Spleen (tissue), 11 donors: ENCODE data around the gene CBLN3. TPM values are rescaled to one million over a fixed set of nuclear protein-coding genes. Genes with fewer than 3 reads are reported as not detected.

Source experiments
- DNase-seq: peaks from one replicate; pipeline ENCODE4 v3.0.0-alpha.2; 2020
- H3K27ac ChIP-seq, 8 donors: fragments of 200-600 bp; sonication (generic) in 7 of 8; 1 replicate in 4 of 8; 2 replicates in 4 of 8; pipeline versions ENCODE4 v1.5.0 to v1.8.0; 2016 to 2021; ENCODE audit warnings: inconsistent platforms in 4 of 8, mild to moderate bottlenecking in 4 of 8, moderate library complexity in 1 of 8
- H3K27me3 ChIP-seq, 7 donors: fragments of 200-600 bp; sonication (generic) in 6 of 7; replicated peaks in 1 of 7; 1 replicate in 4 of 7; 2 replicates in 3 of 7; pipeline versions ENCODE4 v1.5.0 to v1.8.0; 2016 to 2021; ENCODE audit warnings: inconsistent platforms in 3 of 7, mild to moderate bottlenecking in 1 of 7
- H3K36me3 ChIP-seq, 6 donors: fragments of 200-600 bp; sonication (generic) in 5 of 6; 1 replicate in 4 of 6; 2 replicates in 2 of 6; pipeline versions ENCODE4 v1.5.0 to v1.8.0; 2016 to 2021; ENCODE audit warnings: inconsistent platforms in 2 of 6
- H3K4me1 ChIP-seq, 6 donors: fragments of 200-600 bp; sonication (generic) in 5 of 6; 1 replicate in 3 of 6; 2 replicates in 3 of 6; pipeline versions ENCODE4 v1.5.0 to v1.8.0; 2016 to 2021; ENCODE audit warnings: inconsistent platforms in 3 of 6
- H3K4me3 ChIP-seq, 8 donors: fragments of 200-600 bp; sonication (generic) in 7 of 8; 1 replicate in 4 of 8; 2 replicates in 4 of 8; pipeline versions ENCODE4 v1.5.0 to v1.8.0; 2016 to 2021; ENCODE audit warnings: inconsistent platforms in 4 of 8, mild to moderate bottlenecking in 4 of 8, moderate library complexity in 2 of 8
- H3K9me3 ChIP-seq, 8 donors: fragments of 200-600 bp; sonication (generic) in 7 of 8; 1 replicate in 4 of 8; 2 replicates in 4 of 8; pipeline versions ENCODE4 v1.5.0 to v1.8.0; 2016 to 2021; ENCODE audit warnings: inconsistent platforms in 4 of 8
- POLR2A ChIP-seq, 3 donors: fragments of 450-650 bp; IDR thresholded peaks; one replicate each; pipeline ENCODE4 v1.5.1; 2017; ENCODE audit warnings: antibody characterized with exemption in 3 of 3, mild to moderate bottlenecking in 1 of 3
- POLR2AphosphoS5 ChIP-seq, 3 donors: sonication (generic); formaldehyde crosslinking; IDR thresholded peaks; one replicate each; pipeline ENCODE4 v1.5.1; 2017; ENCODE audit warnings: antibody characterized with exemption in 3 of 3
- WGBS, 5 donors: extraction: QIAGEN DNeasy Blood & Tissue Kit in 3 of 5; methylation state at CpG; one replicate each; pipeline versions ENCODE4 v1.1.5 to v1.1.7; 2013 to 2018; 5-methylcytosine and 5-hydroxymethylcytosine counted together
- intact Hi-C: fragments of 100-400 bp; cut with DNase I; formaldehyde crosslinking; loops from one replicate; pipeline ENCODE4 v1.15.0; 2023; ENCODE audit warnings: low total_unique reads
- polyA plus RNA-seq, 3 donors: library from polyadenylated mRNA; stranded (reverse); fragments of 200-250 nt; gene quantifications; one replicate each; pipeline ENCODE4 v1.2.1, GENCODE V29; 2013
- total RNA-seq, 7 donors: library from RNA; depleted of rRNA in 3 of 7; stranded (reverse); fragments of >200 nt in 3 of 7; fragmentation: NEBNext Ultra II Directional in 4 of 7; extraction: Animal tissue kit (Norgen Biotek cat#: 25700) in 4 of 7; gene quantifications; one replicate each; pipeline versions ENCODE4 v1.1.0 to v1.2.1, GENCODE V29; 2016 to 2021
- TF ChIP-seq, protein P1 (sequence below), 11 experiments: fragments of 200-600 bp in 7 of 11; fragments of 450-650 bp in 4 of 11; sonication (generic) in 4 of 11; IDR thresholded peaks in 8 of 11; conservative IDR thresholded peaks in 3 of 11; 1 replicate in 7 of 11; 2 replicates in 4 of 11; pipeline versions ENCODE4 v1.4.0 to v1.8.0; 2016 to 2021; ENCODE audit warnings: antibody characterized with exemption in 11 of 11, inconsistent platforms in 4 of 11, mild to moderate bottlenecking in 1 of 11
- donor health status: healthy with polysubstance abuse.
- donor health status: DM: no; HTN: no; CAD: no; lungs with moderate emphysema.
- donor health status: DM: no; HTN: no; CAD: no.
- donor health status: Bipolar disorder and iron deficiency.
- donor health status: healthy.
- donor health status: DM: no; HTN: no; CAD: no.
- donor health status: DM: yes; HTN: yes; CAD: no.

CBLN3 gene
- total and polyA plus RNA-seq, 10 donors = 4.3 to 21.7 (median 10.2) TPM

DNA sequence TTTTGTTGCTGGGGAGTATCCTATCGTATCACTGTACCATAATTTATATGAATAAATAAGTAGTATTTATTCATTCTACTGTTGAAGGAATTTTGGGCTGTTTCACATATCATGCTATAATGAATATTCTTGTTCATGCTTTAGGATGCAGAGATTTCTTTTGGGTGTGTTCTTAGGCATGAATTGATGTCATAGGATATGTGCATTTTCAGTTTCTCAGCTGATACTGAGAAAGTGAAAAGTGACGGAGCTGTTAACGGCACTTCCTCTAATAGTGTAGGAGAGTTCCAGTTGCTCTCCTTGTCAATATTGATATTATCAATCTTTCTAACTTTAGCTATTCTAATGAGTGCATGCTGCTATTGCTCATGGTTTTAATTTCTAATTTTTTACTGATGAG, 36.3 kb upstream of the CBLN3 start:
- Histone ChIP-seq H3K36me3 (no peaks in the 10 kb centered on the region), H3K27me3 (no peaks in the 10 kb centered on the region)
- intact Hi-C loops = no loop called here

DNA sequence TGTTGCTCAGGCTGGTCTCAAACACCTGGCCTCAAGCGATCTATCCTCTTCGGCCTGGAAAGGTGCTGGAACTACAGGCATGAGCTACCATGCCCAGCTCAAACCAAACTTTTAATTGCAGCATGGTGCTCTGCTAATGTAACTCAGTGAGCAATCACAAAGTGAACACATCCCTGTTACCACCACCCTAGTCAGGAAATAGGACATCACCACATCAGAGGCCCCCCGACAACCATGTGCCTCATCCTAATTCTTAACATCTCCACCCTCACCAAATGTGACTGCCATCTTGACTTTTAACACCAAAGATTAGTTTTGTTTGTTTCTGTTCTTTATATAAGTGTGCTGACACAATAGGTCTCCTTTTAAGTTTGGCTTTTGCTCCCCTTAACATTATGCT, 35.9 kb upstream of the CBLN3 start:
- DNase-seq = no peak
- H3K4me3 ChIP-seq = no peak overlapping the region
- H3K4me1 ChIP-seq = peaks cover 0 to 14% (median 0%) of the 10 kb centered on the region in 6 donors
- intact Hi-C loops = no loop called here
- TF ChIP-seq POLR2A (IDR thresholded peaks at IDR 0.05) (no peak), POLR2AphosphoS5 (IDR thresholded peaks at IDR 0.05) (no peak)
- TF ChIP-seq, protein P1, sequence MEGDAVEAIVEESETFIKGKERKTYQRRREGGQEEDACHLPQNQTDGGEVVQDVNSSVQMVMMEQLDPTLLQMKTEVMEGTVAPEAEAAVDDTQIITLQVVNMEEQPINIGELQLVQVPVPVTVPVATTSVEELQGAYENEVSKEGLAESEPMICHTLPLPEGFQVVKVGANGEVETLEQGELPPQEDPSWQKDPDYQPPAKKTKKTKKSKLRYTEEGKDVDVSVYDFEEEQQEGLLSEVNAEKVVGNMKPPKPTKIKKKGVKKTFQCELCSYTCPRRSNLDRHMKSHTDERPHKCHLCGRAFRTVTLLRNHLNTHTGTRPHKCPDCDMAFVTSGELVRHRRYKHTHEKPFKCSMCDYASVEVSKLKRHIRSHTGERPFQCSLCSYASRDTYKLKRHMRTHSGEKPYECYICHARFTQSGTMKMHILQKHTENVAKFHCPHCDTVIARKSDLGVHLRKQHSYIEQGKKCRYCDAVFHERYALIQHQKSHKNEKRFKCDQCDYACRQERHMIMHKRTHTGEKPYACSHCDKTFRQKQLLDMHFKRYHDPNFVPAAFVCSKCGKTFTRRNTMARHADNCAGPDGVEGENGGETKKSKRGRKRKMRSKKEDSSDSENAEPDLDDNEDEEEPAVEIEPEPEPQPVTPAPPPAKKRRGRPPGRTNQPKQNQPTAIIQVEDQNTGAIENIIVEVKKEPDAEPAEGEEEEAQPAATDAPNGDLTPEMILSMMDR (IDR thresholded peaks at IDR 0.05 in 8 of 11, conservative IDR thresholded peaks at IDR 0.05 in 3 of 11) = no peak
- H3K36me3 ChIP-seq = no peaks in the 10 kb centered on the region
- H3K27me3 ChIP-seq = no peaks in the 10 kb centered on the region
- H3K9me3 ChIP-seq = no peaks in the 10 kb centered on the region
- 90 to 94% (median 93%) methylated on average over 3 of the region's 3 CpGs for WGBS, 5 donors
- H3K27ac ChIP-seq = no peak overlapping the region

More for the DNA sequence above, 36.3 kb upstream of the CBLN3 start:
- DNase-seq = no peak
- Histone ChIP-seq H3K9me3 (no peaks in the 10 kb centered on the region), H3K27ac (no peak overlapping the region), H3K4me3 (no peak overlapping the region), H3K4me1 (peaks cover 0 to 14% (median 0%) of the 10 kb centered on the region in 6 donors)
- TF ChIP-seq, protein P1 (IDR thresholded peaks at IDR 0.05 in 8 of 11, conservative IDR thresholded peaks at IDR 0.05 in 3 of 11) = no peak
- TF ChIP-seq POLR2A (IDR thresholded peaks at IDR 0.05) (no peak), POLR2AphosphoS5 (IDR thresholded peaks at IDR 0.05) (no peak)
- WGBS, 5 donors = 86 to 94% (median 90%) methylated on average over 3 of the region's 3 CpGs

DNA sequence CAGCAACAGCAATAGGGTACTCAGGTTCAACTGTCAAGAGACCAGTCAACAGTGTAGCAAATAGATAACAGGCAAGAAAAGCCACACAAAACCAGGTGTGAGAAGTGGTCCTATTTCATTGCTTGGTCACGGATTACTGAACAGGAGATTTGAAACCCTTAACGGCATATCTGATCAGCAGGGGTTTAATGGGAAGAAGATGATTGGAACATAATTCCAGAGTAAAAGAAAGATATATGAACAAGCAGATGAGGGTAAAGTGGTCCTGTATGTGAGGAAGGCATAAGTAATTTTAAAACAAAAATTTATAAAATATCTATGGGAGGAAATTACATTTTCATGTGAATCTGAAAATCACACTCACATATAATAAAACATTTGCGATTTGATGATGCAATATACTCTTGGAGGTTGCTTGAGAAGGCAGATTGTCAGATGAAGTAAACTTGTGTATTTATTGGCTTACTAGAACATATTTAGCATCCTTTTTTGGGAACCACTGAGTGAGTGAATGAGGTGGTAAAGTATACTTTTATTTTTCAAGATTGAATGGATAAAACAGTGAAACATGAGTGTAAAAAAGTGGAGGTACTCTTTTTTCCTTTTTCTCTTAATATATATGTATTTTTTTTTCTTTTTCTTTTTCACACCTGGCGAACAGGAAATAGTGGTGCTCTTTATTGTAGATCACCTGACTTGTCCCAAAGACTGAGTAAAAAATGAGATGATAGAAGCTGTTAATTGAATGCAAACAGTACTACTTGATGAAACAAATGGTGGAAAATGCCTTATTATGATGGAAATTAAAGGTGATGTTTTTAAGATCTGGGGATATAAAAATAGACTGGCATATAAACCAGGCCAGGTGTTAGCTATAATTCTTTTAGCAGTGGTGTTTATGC, 34.7 kb upstream of the CBLN3 start:
- TF ChIP-seq, protein P1 (IDR thresholded peaks at IDR 0.05 in 8 of 11, conservative IDR thresholded peaks at IDR 0.05 in 3 of 11) = no peak
- no peak for TF ChIP-seq POLR2AphosphoS5 (IDR thresholded peaks at IDR 0.05)
- no peak overlapping the region for H3K27ac ChIP-seq
- no peaks in the 10 kb centered on the region for H3K36me3 ChIP-seq
- H3K9me3 ChIP-seq = no peaks in the 10 kb centered on the region
- WGBS, 5 donors = 66 to 93% (median 70%) methylated on average over 4 of the region's 4 CpGs
- no peaks in the 10 kb centered on the region for H3K27me3 ChIP-seq
- intact Hi-C loops = no loop called here
- DNase-seq = no peak
- no peak overlapping the region for H3K4me3 ChIP-seq
- H3K4me1 ChIP-seq = peaks cover 0 to 14% (median 0%) of the 10 kb centered on the region in 6 donors
